Esophagus squamous epithelium (tissue), 5 donors: Measurements from ENCODE around the gene CMTM2. TPM values are rescaled to one million over a fixed set of nuclear protein-coding genes. Genes with fewer than 3 reads are reported as not detected.

Experiments used
- DNase-seq: peaks from one replicate; lab custom pipeline; 2025; lab: John Stamatoyannopoulos, UW
- H3K27ac ChIP-seq, 4 donors: fragments of 200-600 bp; sonication (generic); one replicate each; pipeline ENCODE4 v1.5.1; 2016 to 2019; ENCODE audit warnings: mild to moderate bottlenecking in 1 of 4
- H3K27me3 ChIP-seq, 4 donors: fragments of 200-600 bp; sonication (generic); 1 replicate in 3 of 4; 2 replicates in 1 of 4; pipeline versions ENCODE4 v1.5.1 to v1.6.0; 2017 to 2021; ENCODE audit warnings: antibody characterized with exemption in 1 of 4
- H3K36me3 ChIP-seq, 3 donors: fragments of 200-600 bp; sonication (generic); one replicate each; pipeline ENCODE4 v1.5.1; 2016 to 2019
- H3K4me1 ChIP-seq, 3 donors: fragments of 200-600 bp; sonication (generic); one replicate each; pipeline ENCODE4 v1.5.1; 2017 to 2019
- H3K4me3 ChIP-seq, 4 donors: fragments of 200-600 bp; sonication (generic); 1 replicate in 3 of 4; 2 replicates in 1 of 4; pipeline ENCODE4 v1.5.1; 2016 to 2019; ENCODE audit warnings: mild to moderate bottlenecking in 2 of 4, moderate library complexity in 1 of 4
- H3K9me3 ChIP-seq, 3 donors: fragments of 200-600 bp; sonication (generic); one replicate each; pipeline ENCODE4 v1.5.1; 2016 to 2019
- CTCF ChIP-seq, 6 experiments: fragments of 450-650 bp in 4 of 6; fragments of 200-600 bp in 2 of 6; sonication (generic) in 2 of 6; IDR thresholded peaks; one replicate each; pipeline ENCODE4 v1.5.1; 2016 to 2019; ENCODE audit warnings: antibody characterized with exemption in 6 of 6, mild to moderate bottlenecking in 4 of 6, moderate library complexity in 4 of 6
- POLR2A ChIP-seq, 4 donors: fragments of 450-650 bp; IDR thresholded peaks; one replicate each; pipeline ENCODE4 v1.6.1; 2017; ENCODE audit warnings: antibody characterized with exemption in 4 of 4, mild to moderate bottlenecking in 4 of 4, moderate library complexity in 3 of 4
- WGBS, 2 donors: methylation state at CpG; one replicate each; pipeline ENCODE4 v1.1.5; 2018; 5-methylcytosine and 5-hydroxymethylcytosine counted together
- intact Hi-C: fragments of 100-400 bp; cut with DNase I; formaldehyde crosslinking; loops from one replicate; pipeline ENCODE4 v1.15.0; 2022
- total RNA-seq, 4 donors: library from RNA; depleted of rRNA; stranded (reverse); fragments of >200 nt; gene quantifications; one replicate each; pipeline ENCODE4 v1.1.0, GENCODE V29; 2016
- donor health status: DM: yes; HTN: yes; CAD: no.

Gene CMTM2
- total RNA-seq, 4 donors from 2014 or later, result not detected

GRCh38 chr16:66560107-66560506, 19.2 kb upstream of the CMTM2 start:
- Histone ChIP-seq H3K4me1 (peaks cover 0 to 12% (median 0%) of the 10 kb centered on the region in 3 donors), H3K4me3 (no peak overlapping the region), H3K9me3 (no peaks in the 10 kb centered on the region), H3K27ac (no peak overlapping the region), H3K36me3 (peaks cover 0 to 51% (median 0%) of the 10 kb centered on the region in 3 donors), H3K27me3 (no peaks in the 10 kb centered on the region)
- 85 to 89% methylated on average over 1 of the region's 1 CpG for WGBS, 2 donors
- no peak for DNase-seq
- intact Hi-C loops, result no loop called here
- TF ChIP-seq POLR2A (IDR thresholded peaks at IDR 0.05) (no peak), CTCF (IDR thresholded peaks at IDR 0.05) (no peak)

GRCh38 chr16:66561381-66562080, 17.7 kb upstream of the CMTM2 start:
- H3K4me3 ChIP-seq, result no peak overlapping the region
- no peaks in the 10 kb centered on the region for H3K27me3 ChIP-seq
- 85 to 87% methylated on average over 3 of the region's 3 CpGs for WGBS, 2 donors
- H3K36me3 ChIP-seq, result peaks cover 0 to 65% (median 3%) of the 10 kb centered on the region in 3 donors
- no peak for DNase-seq
- intact Hi-C loops, result no loop called here
- H3K27ac ChIP-seq, result no peak overlapping the region
- no peaks in the 10 kb centered on the region for H3K9me3 ChIP-seq
- TF ChIP-seq POLR2A (IDR thresholded peaks at IDR 0.05), result no peak
- no peak for TF ChIP-seq CTCF (IDR thresholded peaks at IDR 0.05)
- peaks cover 0 to 6% (median 0%) of the 10 kb centered on the region in 3 donors for H3K4me1 ChIP-seq

- Histone ChIP-seq H3K27me3 (no peaks in the 10 kb centered on the region), H3K36me3 (peaks cover 0 to 74% (median 5%) of the 10 kb centered on the region in 3 donors), H3K4me3 (no peak overlapping the region), H3K27ac (no peak overlapping the region), H3K9me3 (no peaks in the 10 kb centered on the region), H3K4me1 (no peaks in the 10 kb centered on the region)
- peak in 3 of 6 experiments; percentile 7 to 21 (median 8) for TF ChIP-seq CTCF (IDR thresholded peaks at IDR 0.05)
- no peak for TF ChIP-seq POLR2A (IDR thresholded peaks at IDR 0.05)
- intact Hi-C loops, result no loop called here
- no peak for DNase-seq
- 73 to 78% methylated on average over 1 of the region's 1 CpG for WGBS, 2 donors
These were observed 16.9 kb upstream of the CMTM2 start for GRCh38 chr16:66562409-66562808.

- H3K4me1 ChIP-seq, result no peaks in the 10 kb centered on the region
- H3K4me3 ChIP-seq, result no peak overlapping the region
- no peak for TF ChIP-seq POLR2A (IDR thresholded peaks at IDR 0.05)
- no peak for TF ChIP-seq CTCF (IDR thresholded peaks at IDR 0.05)
- peaks cover 0 to 74% (median 5%) of the 10 kb centered on the region in 3 donors for H3K36me3 ChIP-seq
- no peaks in the 10 kb centered on the region for H3K9me3 ChIP-seq
- intact Hi-C loops, result no loop called here
- no peak for DNase-seq
- H3K27ac ChIP-seq, result no peak overlapping the region
- H3K27me3 ChIP-seq, result no peaks in the 10 kb centered on the region
- 70 to 89% methylated on average over 2 of the region's 2 CpGs for WGBS, 2 donors
These were observed 16.3 kb upstream of the CMTM2 start for GRCh38 chr16:66562986-66563385.

- no peaks in the 10 kb centered on the region for H3K4me1 ChIP-seq
- H3K27me3 ChIP-seq, result no peaks in the 10 kb centered on the region
- no peak for TF ChIP-seq POLR2A (IDR thresholded peaks at IDR 0.05)
- TF ChIP-seq CTCF (IDR thresholded peaks at IDR 0.05), result no peak
- H3K36me3 ChIP-seq, result peaks cover 0 to 71% (median 5%) of the 10 kb centered on the region in 3 donors
- no peak overlapping the region for H3K27ac ChIP-seq
- no peak for DNase-seq
- intact Hi-C loops, result no loop called here
- no peaks in the 10 kb centered on the region for H3K9me3 ChIP-seq
- H3K4me3 ChIP-seq, result no peak overlapping the region
- 87 to 89% methylated on average over 2 of the region's 2 CpGs for WGBS, 2 donors
These were observed 15.5 kb upstream of the CMTM2 start for GRCh38 chr16:66563574-66564334.
